GM12878 (cell line): ENCODE data around the gene ERBB3. TPM values are rescaled to one million over a fixed set of nuclear protein-coding genes. Genes with fewer than 3 reads are reported as not detected.

Experiments used
- ATAC-seq: fragments of 200-7000 bp; cut with Tn5 transposase; 3 replicates; pipeline ENCODE4 v1.9.1; 2020; ENCODE audit warnings: mild to moderate bottlenecking, moderate library complexity
- BruUV-seq: library from RNA; stranded (reverse); fragments of 400-500 nt; replicated peaks from 2 replicates; lab custom pipeline; 2021; lab: Mats Ljungman, UMichigan
- CTCF ChIA-PET: fragments of 300-600 bp; sonication (Branson Sonifier 250); formaldehyde crosslinking; extraction: SDS; loops from one replicate; lab custom pipeline; 2021; ENCODE audit warnings: inconsistent platforms; lab: Yijun Ruan, JAX
- POLR2A ChIA-PET: fragments of 350-600 bp; formaldehyde crosslinking; extraction: SDS; loops from one replicate; lab custom pipeline; 2021; ENCODE audit warnings: inconsistent platforms; lab: Charles Lee
- RAD21 ChIA-PET: fragments of 300-600 bp; sonication (Branson Sonifier 250); formaldehyde crosslinking; loops from one replicate; lab custom pipeline; 2023; ENCODE audit warnings: antibody characterized with exemption; ENCODE audit not compliant: unreplicated experiment; lab: Charles Lee
- SMC1A ChIA-PET: fragments of 300-600 bp; sonication (Branson Sonifier 250); formaldehyde crosslinking; loops from one replicate; lab custom pipeline; 2023; ENCODE audit not compliant: unreplicated experiment, uncharacterized antibody; lab: Charles Lee
- DNase-seq: peaks from one replicate; pipeline ENCODE4 v3.0.0-alpha.2; 2011; ENCODE audit warnings: low read depth, low spot score
- FAIRE-seq: peaks from 3 replicates; lab custom pipeline; 2011; peaks lifted over from hg19 to GRCh38; lab: Jason Lieb, UNC
- H2AFZ ChIP-seq: 2 replicates; pipeline ENCODE4 v1.6.0; 2011; ENCODE audit warnings: low read depth, low read length, control low read depth; ENCODE audit not compliant: control insufficient read depth
- H3K27ac ChIP-seq: 2 replicates; pipeline ENCODE4 v1.5.1; 2011; ENCODE audit warnings: control low read depth; ENCODE audit not compliant: control insufficient read depth, insufficient read depth
- H3K27me3 ChIP-seq, 2 experiments: replicated peaks in 1 of 2; 2 replicates each; pipeline versions ENCODE4 v1.6.0 to v1.6.1; 2011; ENCODE audit warnings: low read length in 1 of 2; ENCODE audit not compliant: control insufficient read depth in 2 of 2, insufficient read depth in 2 of 2
- H3K36me3 ChIP-seq, 2 experiments: 2 replicates each; pipeline ENCODE4 v1.5.1; 2011; ENCODE audit warnings: low read length in 1 of 2; ENCODE audit not compliant: control insufficient read depth in 2 of 2, insufficient read depth in 2 of 2
- H3K4me1 ChIP-seq: 2 replicates; pipeline ENCODE4 v1.6.1; 2011; ENCODE audit warnings: mild to moderate bottlenecking, low read length, moderate library complexity, mixed read lengths; ENCODE audit not compliant: control insufficient read depth, insufficient read depth
- H3K4me2 ChIP-seq: 2 replicates; pipeline ENCODE4 v1.6.0; 2011; ENCODE audit warnings: control low read depth; ENCODE audit not compliant: control insufficient read depth, insufficient read depth
- H3K4me3 ChIP-seq: fragments of 200-600 bp; sonication (generic); 2 replicates; pipeline ENCODE4 v1.5.1; 2016
- H3K79me2 ChIP-seq: 2 replicates; pipeline ENCODE4 v1.6.0; 2011; ENCODE audit warnings: low read length; ENCODE audit not compliant: control insufficient read depth, insufficient read depth
- H3K9ac ChIP-seq: 2 replicates; pipeline ENCODE4 v1.8.0; 2011; ENCODE audit warnings: low read length, control low read depth, mixed read lengths; ENCODE audit not compliant: control insufficient read depth, insufficient read depth
- H3K9me3 ChIP-seq: replicated peaks from 3 replicates; pipeline ENCODE4 v1.5.1; 2011; ENCODE audit warnings: mild to moderate bottlenecking, low read length; ENCODE audit not compliant: control insufficient read depth, insufficient read depth
- H4K20me1 ChIP-seq: 2 replicates; pipeline ENCODE4 v1.6.0; 2011; ENCODE audit not compliant: control insufficient read depth, insufficient read depth
- PML ChIP-seq: IDR thresholded peaks from 2 replicates; pipeline ENCODE4 v1.6.1; 2012; ENCODE audit warnings: low read length, inconsistent platforms
- RCOR1 ChIP-seq: conservative IDR thresholded peaks from 2 replicates; pipeline ENCODE4 v1.6.1; 2012; ENCODE audit warnings: low read depth, low read length, improper control_type of control experiment
- SMAD1 ChIP-seq: fragments of 450-650 bp; IDR thresholded peaks from 2 replicates; pipeline ENCODE4 v1.6.1; 2018; ENCODE audit warnings: mild to moderate bottlenecking, low read depth; ENCODE audit not compliant: partially characterized antibody
- YY1 ChIP-seq: IDR thresholded peaks from 2 replicates; pipeline ENCODE4 v1.6.1; 2011; ENCODE audit warnings: low read depth, mild to moderate bottlenecking, low read length
- WGBS: methylation state at CpG from one replicate; pipeline ENCODE4 v1.1.6; 2016; ENCODE audit warnings: low lambda C conversion rate; ENCODE audit not compliant: insufficient replicate concordance, insufficient coverage; ENCODE audit errors: missing lambda C conversion rate; 5-methylcytosine and 5-hydroxymethylcytosine counted together
- in situ Hi-C: fragments of 300-500 bp; cut with MboI; formaldehyde crosslinking; loops from 9 replicates; pipeline ENCODE4 v1.14.3; 2018; ENCODE audit warnings: mixed read lengths
- intact Hi-C: fragments of 100-400 bp; cut with micrococcal nuclease; formaldehyde crosslinking; loops from one replicate; pipeline ENCODE4 v1.14.2; 2022; ENCODE audit not compliant: unreplicated experiment
- polyA plus RNA-seq, 11 experiments: library from polyadenylated mRNA; depleted of rRNA in 4 of 11; unstranded in 6 of 11; stranded (reverse) in 5 of 11; fragments of >200 nt; fragmentation: Nextera tagmentation in 4 of 11; fragmentation: Illumina TruSeq in 1 of 11; extraction: Ambion mirVana in 4 of 11; extraction: Trizol in 1 of 11; gene quantifications; 1 replicate in 1 of 11; 2 replicates in 10 of 11; pipeline versions ENCODE4 v1.2.1 to v1.2.3, GENCODE V29; 2011 to 2016; ENCODE audit warnings: inconsistent platforms in 2 of 11, missing spikeins in 2 of 11, low read depth in 1 of 11
- total RNA-seq, 4 experiments: library from RNA; depleted of rRNA in 3 of 4; stranded (reverse); fragments of >200 nt in 3 of 4; fragmentation: Illumina TruSeq in 1 of 4; extraction: Trizol in 1 of 4; gene quantifications; 2 replicates each; pipeline versions ENCODE4 v1.2.1 to v1.2.3, GENCODE V29; 2013 to 2021
- TF ChIP-seq, protein P1 (sequence below): fragments of 450-650 bp; IDR thresholded peaks from 2 replicates; pipeline ENCODE4 v1.6.1; 2017; ENCODE audit warnings: mild to moderate bottlenecking, moderate library complexity
- TF ChIP-seq, protein P2 (sequence below): fragments of 450-650 bp; IDR thresholded peaks from 2 replicates; pipeline ENCODE4 v1.6.1; 2016; ENCODE audit warnings: mild to moderate bottlenecking

ERBB3 gene
- total and polyA plus RNA-seq, 10 of the 15 experiments (the other 5 are each of a cell fraction or from before 2014, with no cell fraction given): 0.03 to 0.72 (median 0.04) TPM; not detected in 5

DNA sequence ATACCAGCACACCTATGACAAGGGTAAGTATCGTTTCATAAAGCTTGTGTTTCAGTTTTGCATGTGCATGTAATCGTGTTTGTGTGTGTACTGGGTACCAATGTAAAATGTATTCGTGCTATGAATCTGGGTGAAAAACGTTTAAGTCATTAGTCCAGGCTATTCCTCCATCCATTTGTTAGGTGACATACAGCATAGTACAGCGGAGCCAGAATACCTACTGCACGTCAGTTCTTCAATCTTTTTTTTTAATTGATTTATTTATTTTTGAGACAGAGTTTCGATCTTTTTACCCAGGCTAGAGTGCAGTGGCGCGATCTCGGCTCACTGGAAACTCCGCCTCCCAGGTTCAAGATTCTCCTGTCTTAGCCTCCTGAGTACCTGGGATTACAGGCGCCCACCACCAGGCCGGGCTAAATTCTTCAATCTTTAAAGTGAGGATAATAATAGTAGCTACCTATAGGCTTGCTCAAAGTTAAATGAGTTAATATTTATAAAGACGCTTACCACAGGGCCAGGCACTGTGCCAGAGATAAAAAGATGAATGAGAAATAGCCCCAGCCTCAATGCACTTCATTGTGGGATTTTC lies 38.9 kb upstream of the ERBB3 start:
- Histone ChIP-seq H3K4me2 (peak overlapping the region; percentile 52), H3K9me3 (no peaks in the 10 kb centered on the region), H3K27me3 (no peaks in the 10 kb centered on the region), H3K4me3 (peak overlapping the region; percentile 61), H3K4me1 (peaks cover 9% of the 10 kb centered on the region), H3K27ac (peak overlapping the region; percentile 50; the same call in 1 of the 2 replicates), H3K79me2 (peaks cover 22% of the 10 kb centered on the region), H3K9ac (peak overlapping the region; percentile 38; the same call in 1 of the 2 replicates), H4K20me1 (no peaks in the 10 kb centered on the region)
- CTCF ChIA-PET: interaction anchor here (0.6 to 5.0 kb wide), 21 partner anchors 12 to 322 kb away, joined by 3 to 64 read pairs (median 4); partner anchors contain the start of genes ESYT1, PA2G4, RAB5B and SUOX
- in situ Hi-C loops: no loop called here
- BruUV-seq: TSS peak; percentile 92
- no peak for FAIRE-seq
- 37% methylated on average over 14 of the region's 14 CpGs for WGBS
- no peak for TF ChIP-seq PML
- TF ChIP-seq, protein P1, sequence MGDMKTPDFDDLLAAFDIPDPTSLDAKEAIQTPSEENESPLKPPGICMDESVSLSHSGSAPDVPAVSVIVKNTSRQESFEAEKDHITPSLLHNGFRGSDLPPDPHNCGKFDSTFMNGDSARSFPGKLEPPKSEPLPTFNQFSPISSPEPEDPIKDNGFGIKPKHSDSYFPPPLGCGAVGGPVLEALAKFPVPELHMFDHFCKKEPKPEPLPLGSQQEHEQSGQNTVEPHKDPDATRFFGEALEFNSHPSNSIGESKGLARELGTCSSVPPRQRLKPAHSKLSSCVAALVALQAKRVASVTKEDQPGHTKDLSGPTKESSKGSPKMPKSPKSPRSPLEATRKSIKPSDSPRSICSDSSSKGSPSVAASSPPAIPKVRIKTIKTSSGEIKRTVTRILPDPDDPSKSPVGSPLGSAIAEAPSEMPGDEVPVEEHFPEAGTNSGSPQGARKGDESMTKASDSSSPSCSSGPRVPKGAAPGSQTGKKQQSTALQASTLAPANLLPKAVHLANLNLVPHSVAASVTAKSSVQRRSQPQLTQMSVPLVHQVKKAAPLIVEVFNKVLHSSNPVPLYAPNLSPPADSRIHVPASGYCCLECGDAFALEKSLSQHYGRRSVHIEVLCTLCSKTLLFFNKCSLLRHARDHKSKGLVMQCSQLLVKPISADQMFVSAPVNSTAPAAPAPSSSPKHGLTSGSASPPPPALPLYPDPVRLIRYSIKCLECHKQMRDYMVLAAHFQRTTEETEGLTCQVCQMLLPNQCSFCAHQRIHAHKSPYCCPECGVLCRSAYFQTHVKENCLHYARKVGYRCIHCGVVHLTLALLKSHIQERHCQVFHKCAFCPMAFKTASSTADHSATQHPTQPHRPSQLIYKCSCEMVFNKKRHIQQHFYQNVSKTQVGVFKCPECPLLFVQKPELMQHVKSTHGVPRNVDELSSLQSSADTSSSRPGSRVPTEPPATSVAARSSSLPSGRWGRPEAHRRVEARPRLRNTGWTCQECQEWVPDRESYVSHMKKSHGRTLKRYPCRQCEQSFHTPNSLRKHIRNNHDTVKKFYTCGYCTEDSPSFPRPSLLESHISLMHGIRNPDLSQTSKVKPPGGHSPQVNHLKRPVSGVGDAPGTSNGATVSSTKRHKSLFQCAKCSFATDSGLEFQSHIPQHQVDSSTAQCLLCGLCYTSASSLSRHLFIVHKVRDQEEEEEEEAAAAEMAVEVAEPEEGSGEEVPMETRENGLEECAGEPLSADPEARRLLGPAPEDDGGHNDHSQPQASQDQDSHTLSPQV: no peak
- TF ChIP-seq YY1: no peak
- peak; percentile 46 for TF ChIP-seq SMAD1
- TF ChIP-seq, protein P2, sequence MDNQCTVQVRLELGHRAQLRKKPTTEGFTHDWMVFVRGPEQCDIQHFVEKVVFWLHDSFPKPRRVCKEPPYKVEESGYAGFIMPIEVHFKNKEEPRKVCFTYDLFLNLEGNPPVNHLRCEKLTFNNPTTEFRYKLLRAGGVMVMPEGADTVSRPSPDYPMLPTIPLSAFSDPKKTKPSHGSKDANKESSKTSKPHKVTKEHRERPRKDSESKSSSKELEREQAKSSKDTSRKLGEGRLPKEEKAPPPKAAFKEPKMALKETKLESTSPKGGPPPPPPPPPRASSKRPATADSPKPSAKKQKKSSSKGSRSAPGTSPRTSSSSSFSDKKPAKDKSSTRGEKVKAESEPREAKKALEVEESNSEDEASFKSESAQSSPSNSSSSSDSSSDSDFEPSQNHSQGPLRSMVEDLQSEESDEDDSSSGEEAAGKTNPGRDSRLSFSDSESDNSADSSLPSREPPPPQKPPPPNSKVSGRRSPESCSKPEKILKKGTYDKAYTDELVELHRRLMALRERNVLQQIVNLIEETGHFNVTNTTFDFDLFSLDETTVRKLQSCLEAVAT: peak; percentile 93
- TF ChIP-seq RCOR1: 0 out of 2 replicates have a peak, but pooled peaks have one; percentile 62
- TF ChIP-seq, all 136 proteins: peak for 3
- DNase-seq: no peak
- Histone ChIP-seq H2AFZ (peak overlapping the region; percentile 84), H3K36me3 (peaks cover 5 to 19% of the 10 kb centered on the region in 2 experiments; a peak in 3 of 4 replicates)
- ChIA-PET SMC1A (interaction anchor here (0.6 to 5.0 kb wide), 18 partner anchors 11 to 317 kb away, joined by 3 to 52 read pairs (median 4); partner anchors contain the start of genes DGKA, ORMDL2, RAB5B and SARNP), RAD21 (interaction anchor here (0.7 to 3.4 kb wide), 10 partner anchors 42 to 316 kb away, joined by 3 to 32 read pairs (median 4); partner anchors contain the start of genes CD63, PA2G4, RAB5B and SUOX), POLR2A (interaction anchor here (0.6 to 4.0 kb wide), 10 partner anchors 34 to 303 kb away, joined by 3 to 12 read pairs (median 4); partner anchors contain the start of genes PA2G4, RAB5B and SUOX)
- peak; percentile 3 for ATAC-seq
- intact Hi-C loops: loop anchor here (1.0 to 5.0 kb wide), 5 partner anchors 45 to 303 kb away; partner anchors contain the start of gene DNAJC14
